UCSD-AML1 (cell line): ENCODE data around the gene ZNF879.

Source experiments
- DNase-seq: peaks from one replicate; lab custom pipeline; 2025; ENCODE audit not compliant: unreplicated experiment; lab: John Stamatoyannopoulos, UW

ZNF879 gene

DNA sequence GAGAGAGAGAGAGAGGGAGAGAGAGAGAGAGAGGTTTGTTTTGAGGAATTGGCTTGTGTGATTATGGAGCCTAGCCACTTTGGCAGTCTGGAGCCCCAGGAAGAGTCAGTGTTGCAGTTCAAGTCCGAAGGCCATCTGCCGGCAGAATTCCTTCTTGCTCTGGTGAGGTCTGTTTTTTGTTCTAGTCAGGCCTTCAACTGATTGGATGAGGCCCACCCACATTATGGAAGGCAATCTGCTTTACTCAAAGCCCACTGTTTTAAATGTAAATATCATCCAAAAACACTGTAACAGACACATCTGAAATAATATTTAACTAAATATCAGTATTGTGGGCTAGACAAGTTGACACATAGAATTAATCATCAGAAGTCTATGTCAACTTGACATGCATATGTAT, 17.0 kb upstream of the ZNF879 start:
- no peak for DNase-seq

DNA sequence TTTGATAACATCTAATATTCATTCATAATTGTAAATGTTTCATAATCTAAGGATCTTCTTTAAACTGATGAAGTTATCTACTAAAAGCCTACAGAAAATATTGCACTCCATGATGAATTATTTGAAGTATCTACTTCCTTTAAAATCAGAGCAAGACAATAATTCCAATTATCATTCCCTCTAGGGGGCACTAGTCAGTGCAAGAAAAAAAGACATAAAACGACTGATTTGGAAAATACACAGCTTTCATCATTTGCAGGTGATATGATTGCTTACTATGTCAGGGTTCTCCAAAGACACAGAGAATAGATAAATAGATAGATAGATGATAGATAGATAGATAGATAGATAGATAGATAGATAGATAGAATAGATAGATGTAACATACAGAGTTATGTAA, 14.9 kb upstream of the ZNF879 start:
- DNase-seq = no peak

DNA sequence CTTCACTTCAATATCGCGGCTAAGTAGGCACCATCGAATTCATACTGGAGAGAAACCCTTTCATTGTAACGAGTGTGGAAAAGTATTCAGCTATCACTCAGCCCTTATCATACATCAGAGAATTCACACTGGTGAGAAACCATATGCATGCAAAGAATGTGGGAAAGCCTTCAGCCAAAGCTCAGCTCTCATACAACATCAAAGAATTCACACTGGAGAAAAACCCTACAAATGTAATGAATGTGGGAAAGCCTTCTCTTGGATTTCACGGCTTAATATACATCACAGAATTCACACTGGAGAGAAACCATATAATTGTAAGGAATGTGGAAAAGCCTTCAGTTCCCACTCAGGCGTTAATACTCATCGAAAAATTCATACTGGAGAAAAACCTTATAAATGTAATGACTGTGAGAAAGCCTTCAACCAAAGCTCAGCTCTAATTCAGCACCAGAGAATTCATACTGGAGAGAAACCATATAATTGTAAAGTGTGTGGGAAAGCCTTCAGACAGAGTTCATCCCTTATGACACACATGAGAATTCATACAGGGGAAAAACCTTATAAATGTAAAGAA, 9.5 kb downstream of the ZNF879 start:
- DNase-seq = no peak

DNA sequence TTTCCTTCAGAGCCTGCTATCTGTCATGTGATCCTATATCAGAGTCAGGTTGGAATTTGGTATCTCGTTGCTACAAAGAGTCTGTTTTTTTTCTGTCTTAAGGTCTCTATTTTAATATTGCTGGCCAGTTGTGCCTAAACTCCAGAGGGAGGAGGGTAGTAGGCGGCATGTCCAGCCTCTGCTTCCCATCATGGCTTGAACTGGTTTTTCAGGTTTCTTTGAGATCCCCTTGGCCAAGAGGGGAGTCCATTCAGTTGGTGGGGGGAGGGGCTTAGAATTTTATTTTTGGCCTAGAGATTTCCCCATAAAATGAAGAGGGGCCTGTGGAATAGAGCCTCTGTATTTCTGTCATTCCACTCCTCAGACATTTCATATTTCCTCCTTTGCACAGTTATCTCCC, 21.2 kb downstream of the ZNF879 start:
- DNase-seq = no peak

DNA sequence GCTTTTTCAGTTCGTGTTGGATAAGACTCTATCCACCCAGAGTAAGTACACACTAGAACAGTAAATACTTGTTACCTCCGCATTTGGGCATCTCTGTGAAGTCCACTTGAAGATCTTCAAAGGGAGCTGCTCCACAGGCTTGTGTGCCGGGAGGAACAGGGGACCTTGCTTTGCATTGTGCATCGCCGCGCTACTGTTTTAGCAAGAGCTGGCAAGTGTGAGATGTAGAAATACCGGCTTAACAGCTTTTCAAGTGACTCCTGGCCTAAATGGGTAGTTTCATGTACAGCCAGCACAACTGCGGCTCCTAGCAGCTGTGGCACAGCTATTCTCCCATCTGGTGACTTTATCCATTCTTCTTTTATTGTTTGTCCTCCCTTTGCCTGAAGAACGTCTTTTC, 28.2 kb downstream of the ZNF879 start:
- DNase-seq = no peak

DNA sequence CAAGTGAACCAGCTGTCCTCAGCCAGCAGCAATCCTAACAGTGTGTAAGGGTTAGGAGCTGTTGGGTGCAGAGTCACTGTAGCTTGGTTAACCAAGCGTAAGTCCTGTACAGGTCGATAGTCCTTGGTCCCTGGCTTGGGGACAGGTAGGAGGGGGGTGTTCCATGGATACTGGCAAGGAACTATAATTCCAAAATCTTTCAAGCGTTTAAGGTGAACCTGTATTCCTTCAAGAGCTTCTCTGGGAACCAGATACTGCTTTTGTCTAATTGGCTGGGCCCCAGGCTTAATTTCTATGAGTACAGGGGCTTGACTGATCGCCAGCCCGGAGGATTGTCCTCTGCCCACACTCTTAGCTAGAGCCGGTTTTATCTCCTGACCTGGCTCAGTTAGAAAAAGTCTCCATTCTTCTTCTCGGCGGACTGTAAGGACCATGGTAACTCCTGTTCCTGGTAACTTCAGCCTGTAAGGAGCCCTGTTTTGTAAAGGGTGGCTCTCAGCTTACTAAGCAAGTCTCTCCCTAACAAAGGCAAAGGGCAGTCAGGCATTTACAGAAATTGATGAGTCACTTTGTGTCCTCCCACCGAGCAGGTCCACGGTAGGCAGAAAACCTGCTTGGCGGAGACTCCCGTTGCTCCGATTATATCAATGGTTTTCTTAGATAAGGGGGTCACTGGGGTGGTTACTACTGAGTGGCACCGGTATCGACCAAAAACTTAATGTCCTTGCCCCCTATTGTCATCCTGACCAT, 30.6 kb downstream of the ZNF879 start:
- DNase-seq = no peak

DNA sequence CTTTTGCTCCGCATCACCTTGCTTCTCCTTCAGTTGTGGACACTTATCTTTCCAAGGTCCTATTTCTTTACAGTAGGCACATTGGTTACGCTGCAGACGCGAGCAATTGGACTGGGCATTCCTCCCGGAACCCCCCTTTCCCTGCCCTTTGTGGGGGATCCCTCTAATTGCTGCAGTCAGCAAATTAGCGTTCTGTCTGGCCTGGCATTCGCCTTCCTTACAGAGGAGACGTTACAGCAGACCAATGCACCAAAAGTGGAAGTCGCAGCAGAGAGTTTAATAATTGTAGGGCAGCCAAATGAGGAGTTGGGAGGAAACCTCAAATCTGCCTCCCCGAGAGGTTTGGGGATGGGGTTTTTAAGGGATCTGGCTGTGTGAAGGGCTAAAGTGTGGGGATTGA, 31.3 kb downstream of the ZNF879 start:
- no peak for DNase-seq

DNA sequence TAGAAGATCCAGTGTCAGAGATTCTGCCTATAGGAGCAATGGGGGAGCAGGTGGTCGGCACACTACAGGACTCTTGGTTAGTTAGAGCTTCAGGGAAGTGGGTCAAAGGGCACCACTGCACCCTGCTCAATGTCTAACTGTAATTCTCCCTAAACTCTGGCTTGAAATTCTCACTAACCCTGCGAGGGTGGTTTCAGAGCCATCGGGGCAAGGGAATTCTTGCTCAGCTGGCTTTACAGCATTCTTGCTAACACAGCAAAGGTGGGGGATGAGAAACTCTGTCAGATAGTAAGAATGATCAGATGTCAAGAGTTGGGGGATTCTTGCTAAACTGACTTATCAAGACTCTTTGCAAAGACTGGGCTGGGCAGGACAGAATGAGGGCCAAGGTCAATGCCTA, 31.8 kb downstream of the ZNF879 start:
- no peak for DNase-seq

DNA sequence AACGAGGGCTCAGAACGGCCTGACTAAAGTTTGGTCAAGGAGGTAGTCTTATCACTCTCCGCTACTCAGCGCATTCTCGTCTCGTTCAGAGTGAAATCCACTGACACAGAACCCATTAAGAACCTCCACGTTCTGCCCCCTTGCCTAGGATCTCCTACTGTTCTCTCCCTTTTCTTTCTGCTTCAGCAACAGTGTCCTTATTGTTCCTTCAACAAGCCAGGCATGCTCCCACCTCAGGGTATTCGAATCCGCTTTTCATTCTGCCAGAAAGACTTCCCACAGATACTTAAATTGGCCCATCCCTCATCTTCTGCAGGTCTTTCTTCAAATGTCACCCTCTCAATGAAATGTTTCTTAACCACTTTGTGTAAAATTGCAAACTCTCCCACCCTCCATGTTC, 32.2 kb downstream of the ZNF879 start:
- no peak for DNase-seq

DNA sequence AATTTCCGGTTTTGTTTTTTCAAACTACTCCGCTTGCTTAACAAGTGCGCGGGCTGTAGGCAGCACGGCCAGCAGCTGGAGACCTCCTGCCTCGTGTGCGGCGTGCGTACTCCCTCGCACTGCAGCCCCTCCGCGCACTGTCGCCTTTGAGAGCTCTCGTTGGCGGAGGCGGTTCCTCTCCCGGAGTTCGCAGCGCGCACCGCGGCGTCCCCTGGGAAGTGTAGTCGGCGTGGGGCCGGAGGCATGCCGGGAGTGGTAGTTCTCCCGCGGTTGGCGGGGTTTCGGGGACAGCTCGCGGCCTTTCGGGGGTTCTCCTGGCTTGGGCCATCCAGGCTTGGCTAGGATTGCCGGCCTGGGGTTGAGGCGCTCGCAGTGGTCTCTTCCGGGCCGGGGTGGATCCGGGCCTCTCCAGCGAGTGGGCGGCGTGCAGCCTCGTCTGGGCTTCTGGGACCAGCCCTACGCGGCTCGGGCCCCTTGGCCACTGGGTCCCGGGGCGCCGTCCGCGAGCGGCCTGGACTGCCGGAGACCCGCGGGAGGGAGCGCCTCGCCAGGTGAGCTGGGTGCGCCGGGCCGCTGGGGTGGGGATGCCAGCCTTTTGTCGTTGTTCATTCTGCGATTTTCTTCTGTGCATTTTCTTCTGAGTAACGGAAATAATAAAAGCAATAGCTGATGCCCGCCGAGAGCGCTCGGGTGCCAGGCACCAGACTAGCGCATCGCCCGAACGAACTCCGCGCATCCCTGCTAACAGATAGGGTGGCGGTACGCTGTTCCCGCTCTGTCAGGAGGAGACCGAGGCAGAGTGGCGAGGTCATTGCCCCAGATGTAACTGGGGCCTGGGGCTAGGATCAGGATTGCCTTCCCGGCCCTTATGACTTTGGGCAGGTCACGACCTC, 36.8 kb downstream of the ZNF879 start, which contains the start of gene ZNF354C:
ZNF354C (plus strand) TSS at position 258 of the 893 bp plus-strand sequence. CDS start 1,696 bp downstream, outside the sequence.
- DNase-seq = peak; percentile 37

DNA sequence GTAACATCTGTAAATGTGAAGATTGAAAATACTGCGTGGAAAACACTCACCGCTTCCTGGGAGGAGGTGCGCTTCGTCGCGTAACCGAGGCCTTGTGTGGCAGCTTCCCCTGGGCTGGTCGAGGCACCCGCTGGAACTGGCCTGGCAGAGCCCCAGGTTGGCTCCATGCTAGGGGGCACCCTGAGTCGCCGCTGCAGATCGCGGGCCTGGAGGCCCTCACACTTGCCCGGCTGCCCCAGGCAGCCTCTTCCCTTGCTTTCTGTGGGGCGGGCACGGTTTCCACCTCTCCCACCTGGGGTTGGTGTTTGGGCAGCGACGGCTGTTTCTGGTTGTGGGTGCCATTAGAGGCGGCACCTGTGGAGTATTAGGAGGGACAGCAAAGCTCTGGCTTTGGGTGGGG, 37.4 kb downstream of the ZNF879 start:
- no peak for DNase-seq

DNA sequence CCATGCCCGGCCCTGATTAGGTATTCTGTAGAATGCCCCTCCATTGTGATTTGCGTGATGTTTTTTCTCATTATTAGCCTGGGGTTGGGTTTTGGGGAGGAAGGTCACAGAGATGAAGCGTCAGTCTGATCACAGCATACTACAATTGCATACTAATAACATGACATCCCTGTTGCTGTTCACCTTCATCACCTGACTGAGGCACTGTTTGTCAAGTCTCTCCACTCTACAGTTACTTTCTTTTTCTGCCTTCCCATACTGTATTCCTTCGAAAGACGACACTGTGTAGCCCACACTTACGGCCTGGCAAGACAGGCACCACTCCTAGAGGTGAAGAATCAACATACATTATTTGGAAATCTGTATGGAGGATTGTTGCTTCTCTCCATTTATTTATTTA, 42.1 kb downstream of the ZNF879 start:
- DNase-seq = no peak

DNA sequence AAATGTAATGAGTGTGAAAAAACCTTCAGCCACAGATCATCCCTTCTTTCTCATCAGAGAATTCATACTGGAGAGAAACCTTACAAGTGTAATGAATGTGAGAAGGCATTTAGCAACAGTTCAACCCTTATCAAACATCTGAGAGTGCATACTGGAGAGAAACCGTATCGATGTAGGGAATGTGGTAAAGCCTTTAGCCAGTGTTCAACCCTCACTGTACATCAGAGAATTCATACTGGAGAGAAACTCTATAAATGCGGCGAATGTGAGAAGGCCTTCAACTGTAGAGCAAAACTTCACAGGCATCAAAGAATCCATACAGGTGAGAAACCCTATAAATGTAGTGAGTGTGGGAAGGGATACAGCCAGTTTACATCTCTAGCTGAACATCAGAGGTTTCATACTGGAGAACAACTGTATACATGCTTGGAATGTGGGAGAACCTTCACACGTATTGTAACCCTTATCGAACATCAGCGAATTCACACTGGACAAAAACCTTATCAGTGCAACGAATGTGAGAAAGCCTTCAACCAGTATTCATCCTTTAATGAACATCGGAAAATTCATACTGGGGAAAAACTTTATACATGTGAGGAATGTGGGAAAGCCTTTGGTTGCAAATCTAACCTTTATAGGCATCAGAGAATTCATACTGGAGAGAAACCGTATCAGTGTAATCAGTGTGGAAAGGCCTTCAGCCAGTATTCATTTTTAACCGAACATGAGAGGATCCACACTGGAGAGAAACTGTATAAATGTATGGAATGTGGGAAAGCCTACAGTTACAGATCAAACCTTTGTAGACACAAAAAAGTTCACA, 55.8 kb downstream of the ZNF879 start:
- no peak for DNase-seq

DNA sequence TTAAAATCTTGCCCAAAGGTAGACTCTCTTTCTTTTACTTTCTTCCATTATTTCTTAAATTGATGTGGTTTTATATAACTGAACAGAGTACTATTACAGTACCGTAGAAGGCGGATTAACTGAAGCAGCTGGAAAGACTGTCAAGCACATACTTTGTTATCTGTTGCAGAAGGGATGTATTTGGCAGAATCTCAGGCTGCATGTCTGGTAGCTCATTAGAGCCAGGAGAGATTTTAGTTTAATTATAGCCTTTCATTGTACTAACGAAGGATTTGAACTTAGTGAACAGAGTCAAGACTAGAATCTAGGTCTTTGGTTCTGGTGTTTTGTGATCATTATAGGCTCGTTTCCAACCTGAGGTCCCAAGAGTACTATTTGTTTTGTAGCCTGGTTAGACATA, 57.1 kb downstream of the ZNF879 start:
- DNase-seq = no peak
